NCI-H2196 treated with DMSO at 0.1 percent for 48 hours (cell line): ENCODE measurements around the gene BLM.
"Not testable (repeated sequence)": the region's sequence is repeated elsewhere in the genome, so short reads cannot be mapped to it uniquely, and the experiment has no call there.

ENCODE experiments used
- DNase-seq: peaks from one replicate; lab custom pipeline; 2025; ENCODE audit not compliant: unreplicated experiment; lab: John Stamatoyannopoulos, UW

BLM gene

DNA sequence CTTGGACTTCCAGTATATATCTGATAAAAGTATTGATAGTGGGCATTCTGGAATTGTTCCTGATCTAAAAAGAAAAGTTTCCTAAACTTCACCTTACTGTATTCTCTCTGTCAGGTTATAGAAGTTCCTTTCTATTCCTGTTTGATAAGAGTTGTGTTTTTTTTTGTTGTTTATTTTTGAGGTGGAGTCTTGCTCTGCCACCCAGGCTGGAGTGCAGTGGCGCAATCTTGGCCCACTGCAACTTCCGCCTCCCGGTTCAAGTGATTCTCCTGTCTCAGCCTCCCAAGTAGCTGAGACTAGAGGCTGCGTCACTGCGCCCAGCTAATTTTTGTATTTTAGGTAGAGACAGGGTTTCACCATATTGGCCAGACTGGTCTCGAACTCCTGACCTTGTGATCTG lies 13.1 kb downstream of the BLM start:
- no peak for DNase-seq

DNA sequence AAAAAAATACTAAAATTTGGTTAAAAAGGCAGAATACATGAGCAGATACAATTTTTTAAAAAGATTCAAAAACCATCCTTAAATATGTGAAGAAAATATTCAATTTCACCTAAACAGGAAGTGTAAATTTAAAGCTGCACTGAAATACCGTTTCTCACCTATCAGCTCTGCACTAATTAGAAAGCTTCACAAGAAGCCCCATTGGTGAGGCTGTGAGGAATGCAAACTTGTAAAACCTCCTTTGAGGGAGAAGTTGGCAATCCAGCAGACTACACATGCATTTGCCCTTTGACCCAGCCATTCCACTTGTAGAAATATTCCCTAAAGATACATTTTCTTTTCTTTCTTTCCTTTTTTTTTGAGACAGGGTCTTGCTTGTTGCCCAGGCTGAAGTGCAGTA lies 18.8 kb downstream of the BLM start:
- no peak for DNase-seq

DNA sequence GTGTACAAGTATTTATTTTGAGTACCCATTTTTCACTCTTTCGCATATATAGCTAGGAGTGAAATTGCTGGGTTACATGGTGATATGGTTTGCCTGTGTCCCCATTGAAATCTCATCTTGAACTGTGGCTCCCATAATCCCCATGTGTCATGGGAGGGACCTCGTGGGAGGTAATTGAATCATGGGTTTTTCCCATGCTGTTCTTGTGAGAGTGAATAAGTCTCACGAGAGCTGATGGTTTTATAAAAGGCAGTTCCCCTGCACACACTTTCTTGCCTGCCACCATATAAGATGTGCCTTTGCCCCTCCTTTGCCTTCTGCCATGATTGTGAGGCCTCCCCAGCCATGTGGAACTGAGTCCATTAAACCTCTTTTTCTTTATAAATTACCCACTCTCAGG lies 23.4 kb downstream of the BLM start:
- DNase-seq = not testable (repeated sequence)

DNA sequence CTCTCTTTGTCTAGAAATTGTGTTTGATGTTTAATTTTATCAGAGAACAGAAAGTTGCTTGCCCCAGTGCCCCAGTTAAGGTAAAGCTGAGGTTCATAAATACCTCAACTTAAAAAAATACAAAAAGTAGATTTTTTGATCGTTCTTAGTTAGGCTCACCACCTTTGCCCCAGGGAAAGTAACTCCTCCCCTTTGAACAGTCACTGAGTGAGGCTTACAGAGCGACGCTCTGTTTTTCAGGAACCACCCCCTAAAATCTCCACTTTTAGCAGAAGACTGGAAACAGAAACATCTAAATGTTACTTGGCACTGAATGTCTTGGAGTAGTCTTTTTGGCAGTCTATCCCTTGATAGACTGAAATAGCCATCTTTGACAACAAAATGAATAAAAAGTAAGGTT lies 24.9 kb downstream of the BLM start:
- DNase-seq = no peak

DNA sequence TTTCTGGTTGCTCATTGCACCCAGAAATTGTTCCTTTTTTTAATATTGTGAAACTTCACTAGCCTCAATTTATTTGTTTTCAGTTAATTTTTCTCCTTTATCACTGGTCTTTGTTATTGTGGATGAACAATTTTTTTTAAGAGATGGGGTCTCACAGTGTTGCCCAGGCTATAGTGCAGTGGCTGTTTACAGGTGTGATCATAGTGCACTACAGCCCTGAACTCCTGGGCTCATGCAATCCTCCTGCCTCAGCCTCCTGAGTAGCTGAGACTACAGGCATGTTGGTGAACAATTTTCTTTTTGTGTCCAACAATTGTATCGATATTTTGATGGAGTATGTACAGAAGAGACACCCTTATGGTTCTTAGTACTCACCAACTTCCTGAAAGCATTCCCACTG lies 26.3 kb downstream of the BLM start:
- DNase-seq = no peak

DNA sequence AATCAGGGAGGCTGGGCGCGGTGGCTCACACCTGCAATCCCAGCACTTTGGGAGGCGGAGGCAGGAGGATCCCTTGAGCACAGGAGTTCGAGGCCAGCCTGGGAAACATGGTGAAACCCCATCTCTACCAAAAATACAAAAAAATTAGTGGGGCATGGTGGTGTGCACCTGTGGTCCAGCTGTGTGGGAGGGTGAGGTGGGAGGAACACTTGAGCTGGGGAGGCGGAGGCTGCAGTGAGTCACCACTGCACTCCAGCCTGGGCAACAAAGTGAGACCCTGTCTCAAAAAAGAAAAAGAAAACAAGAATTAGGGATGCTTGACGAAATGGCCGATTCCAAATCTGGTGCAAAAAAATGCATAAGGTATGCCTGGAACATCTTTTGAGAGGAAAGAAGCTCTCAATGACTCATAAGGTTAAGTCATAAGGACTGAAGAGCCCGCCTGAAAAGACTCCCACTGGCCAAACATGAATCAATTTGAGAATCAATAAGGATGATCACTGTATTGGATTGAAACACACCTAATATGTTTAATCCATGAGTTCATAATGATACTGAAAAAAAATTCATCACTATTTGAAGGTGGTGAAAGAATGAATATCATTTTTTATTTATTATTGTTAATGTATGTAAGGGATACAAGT lies 27.7 kb downstream of the BLM start:
- no peak for DNase-seq

DNA sequence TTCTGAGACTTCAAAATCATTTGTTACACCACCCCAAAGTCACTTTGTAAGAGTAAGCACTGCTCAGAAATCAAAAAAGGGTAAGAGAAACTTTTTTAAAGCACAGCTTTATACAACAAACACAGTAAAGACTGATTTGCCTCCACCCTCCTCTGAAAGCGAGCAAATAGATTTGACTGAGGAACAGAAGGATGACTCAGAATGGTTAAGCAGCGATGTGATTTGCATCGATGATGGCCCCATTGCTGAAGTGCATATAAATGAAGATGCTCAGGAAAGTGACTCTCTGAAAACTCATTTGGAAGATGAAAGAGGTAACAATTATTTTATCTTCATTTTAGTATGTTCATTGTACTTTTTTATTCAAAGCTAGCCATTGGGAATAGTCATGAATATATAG lies 32.6 kb downstream of the BLM start:
- DNase-seq = no peak

DNA sequence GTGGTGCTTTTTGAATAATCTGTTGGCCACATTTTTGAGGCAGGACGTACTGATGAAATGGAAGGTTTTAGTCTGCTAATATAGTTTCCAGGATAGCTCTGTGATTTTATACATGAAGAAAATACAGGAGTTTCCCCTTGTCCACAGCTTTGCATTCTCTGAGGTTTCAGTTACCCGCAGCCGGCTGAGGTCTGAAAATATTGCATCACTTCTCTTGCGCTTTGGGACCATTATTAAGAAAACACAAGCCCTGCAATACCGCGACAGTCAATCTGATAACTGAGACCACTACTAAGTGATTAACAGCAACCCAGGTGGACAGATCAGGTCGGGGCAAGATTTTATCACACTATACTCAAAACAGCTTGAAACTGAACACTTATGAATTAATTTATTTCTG lies 33.0 kb downstream of the BLM start:
- no peak for DNase-seq

DNA sequence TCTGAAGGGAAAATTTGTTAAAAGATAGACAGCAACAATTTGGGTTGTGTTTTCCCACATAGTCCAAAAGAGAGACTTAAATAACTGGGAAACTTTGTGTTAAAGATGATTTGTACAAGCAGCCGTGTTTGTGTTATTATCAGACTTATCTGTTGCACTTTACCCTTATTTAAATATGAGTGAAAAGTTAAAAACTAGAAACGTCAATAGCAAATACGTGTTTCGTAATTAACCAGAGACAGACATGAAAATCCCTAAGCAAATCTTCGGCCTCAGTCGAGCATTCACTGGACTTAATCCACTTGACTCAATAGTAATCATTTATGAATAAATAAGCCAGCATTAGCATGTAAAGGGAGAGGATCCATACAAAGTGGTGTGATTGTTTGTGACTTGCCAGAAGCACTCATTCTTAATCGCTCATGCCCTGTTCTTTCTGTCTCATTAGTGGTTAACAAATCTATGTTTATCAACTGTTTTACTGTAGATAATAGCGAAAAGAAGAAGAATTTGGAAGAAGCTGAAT lies 34.2 kb downstream of the BLM start:
- no peak for DNase-seq

DNA sequence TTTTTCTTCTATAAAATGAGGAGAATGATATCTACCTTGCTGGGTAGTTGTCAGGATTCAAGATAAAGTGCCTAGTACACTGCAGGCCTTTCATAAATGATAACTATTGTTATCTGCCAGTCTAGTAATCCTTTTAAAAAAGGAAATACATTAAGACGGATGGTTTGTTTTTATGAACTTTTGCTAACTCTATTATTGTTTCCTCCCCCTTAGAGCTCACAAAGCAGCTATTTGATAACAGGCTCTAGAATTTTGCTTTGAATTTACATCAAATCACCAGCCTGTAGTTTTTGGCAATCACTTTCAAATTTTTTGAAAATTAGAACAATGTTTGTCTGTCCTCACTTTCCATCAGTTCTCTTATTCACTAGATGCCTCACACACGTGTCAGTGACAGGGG lies 39.8 kb downstream of the BLM start:
- DNase-seq = no peak

DNA sequence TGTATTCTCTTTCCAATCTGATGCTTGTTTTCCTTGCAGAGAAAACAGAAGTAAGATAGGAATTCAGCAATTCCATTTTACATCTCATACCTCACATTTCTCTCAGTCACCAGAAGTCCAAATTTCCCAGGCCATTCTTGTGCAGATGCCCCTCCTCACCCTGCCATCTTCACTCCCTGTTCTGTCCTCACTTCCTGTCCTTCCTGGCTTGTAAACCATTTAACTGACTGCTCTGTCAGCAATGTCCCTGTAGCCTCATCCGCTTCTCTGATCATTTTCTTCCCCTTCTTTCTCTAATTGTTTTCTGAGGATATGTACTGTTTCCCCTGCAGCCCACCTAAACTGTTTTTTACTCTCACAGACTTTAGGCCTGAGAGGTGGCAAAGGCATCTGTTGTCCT lies 40.3 kb downstream of the BLM start:
- DNase-seq = no peak

DNA sequence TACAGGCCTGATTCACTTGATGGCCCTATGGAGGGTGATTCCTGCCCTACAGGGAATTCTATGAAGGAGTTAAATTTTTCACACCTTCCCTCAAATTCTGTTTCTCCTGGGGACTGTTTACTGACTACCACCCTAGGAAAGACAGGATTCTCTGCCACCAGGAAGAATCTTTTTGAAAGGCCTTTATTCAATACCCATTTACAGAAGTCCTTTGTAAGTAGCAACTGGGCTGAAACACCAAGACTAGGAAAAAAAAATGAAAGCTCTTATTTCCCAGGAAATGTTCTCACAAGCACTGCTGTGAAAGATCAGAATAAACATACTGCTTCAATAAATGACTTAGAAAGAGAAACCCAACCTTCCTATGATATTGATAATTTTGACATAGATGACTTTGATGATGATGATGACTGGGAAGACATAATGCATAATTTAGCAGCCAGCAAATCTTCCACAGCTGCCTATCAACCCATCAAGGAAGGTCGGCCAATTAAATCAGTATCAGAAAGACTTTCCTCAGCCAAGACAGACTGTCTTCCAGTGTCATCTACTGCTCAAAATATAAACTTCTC lies 43.6 kb downstream of the BLM start:
- no peak for DNase-seq

DNA sequence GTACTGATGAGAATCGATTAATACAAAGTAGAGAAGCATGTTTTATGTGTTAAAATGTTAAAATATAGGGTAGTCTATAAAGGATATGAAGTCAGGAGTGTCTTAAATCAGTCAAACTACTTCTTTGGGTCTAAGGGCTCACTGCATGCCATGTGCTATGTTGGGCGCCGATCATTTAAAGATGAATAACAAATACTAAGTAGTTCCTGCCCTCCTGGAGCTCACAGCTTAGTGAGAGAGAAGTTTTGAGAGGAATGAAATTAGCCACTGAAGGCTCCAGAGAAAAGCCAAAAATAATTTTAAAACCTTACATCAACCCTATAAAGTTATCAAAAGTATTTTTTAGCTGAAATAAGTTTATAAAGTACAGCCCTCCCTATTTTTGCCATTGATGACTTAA lies 44.5 kb downstream of the BLM start:
- no peak for DNase-seq

DNA sequence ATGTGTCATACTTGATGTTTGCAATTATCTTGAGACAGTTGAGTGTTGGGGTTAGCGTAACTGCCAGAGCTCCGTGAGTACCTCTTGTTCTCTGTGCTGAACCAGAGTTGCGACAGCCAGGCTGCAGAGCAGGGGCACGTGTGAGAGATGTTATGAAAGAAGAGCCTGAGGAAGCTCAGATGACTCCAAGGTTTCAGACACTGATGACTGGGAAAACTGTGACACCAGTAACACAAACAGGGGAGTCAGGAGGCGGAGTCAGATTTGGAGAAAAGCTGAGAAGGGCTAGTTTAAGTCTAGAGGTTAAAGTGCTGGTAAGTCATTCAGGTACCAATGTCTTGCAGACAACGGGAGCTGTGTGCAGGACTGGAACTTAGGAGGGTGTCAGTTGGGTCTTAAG lies 45.0 kb downstream of the BLM start:
- no peak for DNase-seq

DNA sequence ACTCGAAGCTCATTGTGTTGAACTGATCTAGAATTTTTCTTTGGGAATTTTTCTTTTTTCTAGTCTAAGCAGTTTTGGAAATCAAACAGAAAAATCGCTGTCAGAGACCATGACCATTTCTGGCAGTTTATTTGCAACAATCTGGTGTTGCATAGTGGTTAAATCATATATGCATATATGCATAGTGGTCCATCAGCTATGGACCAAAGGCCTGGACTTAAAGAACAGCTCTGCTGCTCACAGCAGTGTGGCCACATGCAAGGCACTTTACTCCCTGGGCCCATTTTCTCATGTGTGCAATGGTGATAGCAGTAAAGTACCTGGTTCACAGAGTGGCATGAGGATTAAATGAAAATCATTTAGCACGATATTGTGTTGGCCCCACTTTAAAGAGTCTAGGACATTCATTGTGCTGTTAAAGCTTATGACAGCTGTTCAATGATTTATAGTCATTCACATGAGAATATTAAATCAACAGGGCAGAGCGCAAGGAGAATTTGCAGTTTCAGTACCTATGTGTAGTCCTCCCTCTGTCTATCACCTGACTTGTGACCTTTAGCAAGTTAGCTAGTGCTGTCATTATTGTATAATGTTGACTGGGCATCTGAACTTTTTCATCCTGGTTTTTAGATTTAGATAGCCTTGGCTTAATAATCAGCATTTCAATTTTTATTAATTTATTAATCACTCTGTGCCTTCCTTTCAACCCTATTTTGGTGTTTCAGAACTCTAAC lies 46.4 kb downstream of the BLM start:
- no peak for DNase-seq

DNA sequence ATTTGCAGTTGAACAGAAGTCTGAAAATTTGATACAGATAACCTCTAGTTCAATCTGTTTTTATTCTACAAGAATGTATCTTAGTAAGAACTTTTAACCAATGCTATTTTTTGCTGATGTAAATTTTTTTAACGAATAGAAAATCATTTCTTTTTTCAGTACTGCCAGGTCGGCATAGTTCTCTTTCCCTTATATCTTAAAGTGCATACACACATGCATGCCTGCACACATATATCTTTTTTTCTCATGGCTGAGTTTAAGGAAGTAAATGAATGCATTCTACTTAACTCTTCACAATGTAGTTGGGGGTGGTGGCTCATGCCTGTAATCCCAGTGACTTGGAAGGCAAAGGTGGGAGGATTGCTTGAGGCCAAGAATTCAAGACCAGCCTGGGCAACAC lies 48.4 kb downstream of the BLM start:
- no peak for DNase-seq

DNA sequence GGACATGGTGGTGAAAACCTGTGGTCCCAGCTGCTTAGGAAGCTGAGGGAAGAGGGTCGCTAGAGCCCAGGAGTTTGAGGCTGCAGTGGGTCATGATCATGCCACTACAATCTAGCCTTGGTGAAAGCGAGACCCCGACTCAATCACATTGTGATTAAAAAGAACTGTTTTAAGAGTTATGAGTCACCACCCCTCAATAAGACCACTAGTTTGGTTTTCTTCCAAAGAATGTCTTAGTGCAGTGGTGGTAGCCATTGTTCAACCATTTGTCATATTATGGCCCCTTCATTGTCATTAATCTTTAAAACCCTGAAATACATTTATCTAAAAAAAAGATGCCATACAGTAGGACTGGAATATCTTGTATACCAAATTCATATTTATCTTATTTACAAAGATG lies 48.8 kb downstream of the BLM start:
- DNase-seq = no peak

DNA sequence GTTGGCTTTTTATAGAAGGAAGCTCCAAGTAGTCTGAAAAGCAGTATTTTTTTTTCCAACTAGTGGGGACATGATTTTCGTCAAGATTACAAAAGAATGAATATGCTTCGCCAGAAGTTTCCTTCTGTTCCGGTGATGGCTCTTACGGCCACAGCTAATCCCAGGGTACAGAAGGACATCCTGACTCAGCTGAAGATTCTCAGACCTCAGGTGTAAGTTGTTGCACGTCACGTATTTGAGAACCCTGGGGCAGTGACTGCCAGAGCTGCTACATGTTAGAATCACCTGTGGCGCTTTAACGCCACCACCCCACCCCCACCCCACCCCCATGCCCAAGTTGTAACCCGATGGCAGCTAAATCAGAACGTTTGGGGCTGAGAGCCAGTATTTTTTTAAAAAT lies 52.2 kb downstream of the BLM start:
- no peak for DNase-seq

DNA sequence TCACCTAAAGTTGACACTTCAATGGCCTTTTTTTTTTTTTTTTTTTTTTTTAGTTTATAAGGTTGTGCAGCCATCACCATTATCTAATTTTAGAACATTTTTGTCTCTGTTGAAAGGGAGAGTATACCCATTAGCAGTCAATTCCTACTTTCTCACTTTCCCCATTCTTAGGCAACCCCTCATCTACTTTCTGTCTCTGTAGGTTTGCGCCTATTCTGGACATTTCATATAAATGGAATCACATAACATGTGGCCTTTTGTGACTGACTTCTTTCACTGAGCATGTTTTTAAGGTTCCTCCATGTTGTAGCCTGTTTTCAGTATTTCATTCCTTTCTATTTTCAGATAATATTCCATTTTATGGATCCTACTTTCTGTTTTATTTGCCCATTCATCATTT lies 56.3 kb downstream of the BLM start:
- DNase-seq = no peak

DNA sequence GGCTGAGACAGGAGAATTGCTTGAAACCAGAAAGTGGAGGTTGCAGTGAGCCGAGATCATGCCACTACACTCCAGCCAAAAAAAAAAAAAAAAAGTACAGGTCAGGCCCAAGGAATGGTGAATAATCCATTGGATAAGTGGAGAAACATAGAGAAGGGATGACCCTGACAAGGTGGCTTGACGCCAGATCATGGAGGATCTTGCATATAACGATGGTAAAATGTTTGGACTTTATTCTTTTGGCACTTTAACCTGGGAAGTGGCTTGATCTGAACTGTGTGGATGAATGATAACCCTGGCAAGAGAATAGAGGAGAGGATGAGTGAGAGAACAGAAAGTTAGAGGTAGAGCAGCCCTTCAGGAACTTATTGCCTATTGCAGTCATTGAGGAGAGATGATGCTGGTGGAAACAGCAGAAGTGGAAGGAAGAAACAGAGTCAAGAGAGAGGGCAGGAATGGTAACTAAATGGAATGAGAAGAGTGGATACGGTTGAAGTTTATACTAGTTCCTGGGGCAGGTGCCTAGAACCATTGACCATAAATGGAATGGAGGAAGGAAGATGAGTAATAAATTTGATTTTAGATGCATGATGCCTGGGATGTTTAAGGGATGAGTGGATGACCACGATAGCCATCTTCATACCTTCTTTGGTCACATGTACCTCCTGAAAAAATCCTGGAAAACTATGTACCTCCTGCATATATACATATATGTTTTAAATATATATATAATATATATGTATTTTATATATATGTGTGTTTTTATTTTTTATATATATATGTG lies 57.8 kb downstream of the BLM start:
- no peak for DNase-seq

DNA sequence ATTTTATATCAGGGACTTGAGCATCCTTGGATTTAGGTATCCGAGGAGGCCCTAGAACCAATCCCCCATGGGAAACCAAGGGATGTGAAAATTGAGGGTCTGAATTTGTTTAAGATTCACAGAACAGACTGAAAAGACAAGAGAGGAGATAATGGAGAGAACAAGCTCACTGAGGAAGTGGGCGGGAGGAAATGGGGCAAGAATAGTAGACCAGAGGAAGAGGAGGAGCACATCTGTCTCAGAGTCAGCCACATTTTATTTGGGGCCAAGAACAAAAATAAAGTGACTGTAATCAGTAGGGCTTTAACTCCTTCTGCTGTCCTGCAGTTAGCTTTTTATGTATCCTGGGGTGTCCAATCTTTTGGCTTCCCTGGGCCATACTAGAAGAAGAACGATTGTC lies 63.8 kb downstream of the BLM start:
- DNase-seq = no peak

DNA sequence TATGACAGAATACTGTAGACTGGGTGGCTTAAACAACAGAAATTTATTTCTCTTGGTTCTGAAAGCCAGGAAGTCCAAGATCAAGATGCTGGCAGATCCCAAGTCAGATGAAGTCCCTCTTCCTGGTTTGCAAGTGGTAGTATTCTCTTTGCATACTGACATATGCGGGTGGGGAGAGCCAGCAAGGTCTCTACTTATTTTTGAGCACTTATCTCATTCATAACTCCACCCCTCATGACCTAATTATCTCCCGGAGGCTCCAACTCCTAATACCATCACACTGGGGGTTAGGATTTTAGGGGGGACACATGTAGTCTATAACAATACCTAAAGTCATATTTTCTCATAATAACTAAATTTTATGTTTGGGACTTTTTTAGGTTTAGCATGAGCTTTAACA lies 65.3 kb downstream of the BLM start:
- DNase-seq = no peak
